GM19193 (cell line): ENCODE measurements around the gene POU2F2.

ENCODE experiments used
- POLR2A ChIP-seq: IDR thresholded peaks from 4 replicates; pipeline ENCODE4 v1.6.1; 2011; ENCODE audit not compliant: insufficient read depth, insufficient read length; ENCODE audit errors: extremely low read depth

The POU2F2 gene

DNA sequence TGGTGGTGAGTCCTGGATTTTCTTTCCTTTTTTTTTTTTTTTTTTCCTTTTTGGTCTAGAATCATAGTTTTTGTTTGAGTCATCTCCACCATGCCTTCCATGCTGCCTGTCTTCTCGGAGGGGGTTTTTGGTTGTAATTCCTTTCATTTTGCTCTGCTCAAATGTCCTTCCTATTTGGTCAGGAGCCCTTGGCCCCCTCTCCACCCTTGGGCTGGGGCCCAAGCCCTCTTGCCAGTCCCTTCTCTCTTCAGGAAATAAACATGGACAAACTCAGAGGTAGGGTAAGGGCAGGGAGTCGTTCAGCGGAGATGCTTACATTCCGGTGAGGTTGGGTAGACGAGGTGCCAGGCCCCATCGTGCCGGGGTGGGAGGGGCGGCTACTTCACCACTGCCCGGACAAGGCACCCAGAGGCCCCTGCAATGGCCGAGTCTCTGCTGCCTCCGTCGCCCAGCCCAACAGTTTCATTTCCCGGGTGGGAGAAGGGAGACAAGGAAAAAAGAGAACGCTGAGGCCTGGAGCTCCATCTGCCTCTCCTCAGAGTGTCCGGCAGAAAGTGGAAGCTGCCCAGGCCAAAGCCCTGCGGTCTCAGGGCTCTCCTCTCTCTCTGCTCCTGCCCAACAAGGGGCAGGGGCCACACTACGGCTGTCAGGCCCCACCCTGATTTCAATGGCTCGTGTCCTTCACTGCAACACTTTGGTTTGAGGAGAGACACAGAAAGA, 43.6 kb downstream of the POU2F2 start:
- TF ChIP-seq POLR2A = no peak

- TF ChIP-seq POLR2A = no peak
Measured at GRCh38 chr19:42086770-42087550, 45.3 kb downstream of the POU2F2 start.

GRCh38 chr19:42086188-42086736, 46.0 kb downstream of the POU2F2 start:
- TF ChIP-seq POLR2A = peak; percentile 11

GRCh38 chr19:42083537-42083936, 48.7 kb downstream of the POU2F2 start:
- no peak for TF ChIP-seq POLR2A

DNA sequence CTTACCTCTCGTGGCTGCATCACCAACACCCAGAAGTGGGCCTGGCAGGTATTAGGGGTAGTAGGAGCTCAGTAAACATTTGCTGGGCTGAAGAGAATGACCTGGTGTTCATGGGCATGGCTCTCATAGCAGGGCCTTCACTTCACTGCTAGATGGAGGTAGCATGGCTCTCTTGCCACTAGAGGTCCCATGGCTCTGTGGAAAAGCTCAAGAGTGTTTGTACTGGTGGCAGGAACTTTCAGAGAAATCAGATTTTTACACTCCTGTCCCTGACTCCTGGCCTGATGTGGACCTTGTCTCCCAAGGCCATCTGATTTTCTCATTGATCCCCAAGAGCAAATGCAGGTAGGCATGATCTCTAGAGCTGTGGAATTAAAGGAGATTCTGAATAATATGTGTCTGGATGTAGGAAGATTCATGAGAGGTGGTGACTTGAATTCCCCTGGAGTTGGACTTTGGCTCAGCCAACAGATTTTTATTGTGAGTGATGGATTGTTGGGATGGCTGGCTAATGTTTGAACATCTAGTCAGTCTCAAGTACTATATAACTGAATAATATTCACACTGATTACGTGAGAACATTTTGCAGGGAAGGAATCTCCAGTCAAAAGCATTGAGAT, 50.6 kb downstream of the POU2F2 start:
- no peak for TF ChIP-seq POLR2A

GRCh38 chr19:42080764-42081375, 51.4 kb downstream of the POU2F2 start:
- no peak for TF ChIP-seq POLR2A

- TF ChIP-seq POLR2A = no peak
Measured at GRCh38 chr19:42079886-42080763, 52.1 kb downstream of the POU2F2 start.

DNA sequence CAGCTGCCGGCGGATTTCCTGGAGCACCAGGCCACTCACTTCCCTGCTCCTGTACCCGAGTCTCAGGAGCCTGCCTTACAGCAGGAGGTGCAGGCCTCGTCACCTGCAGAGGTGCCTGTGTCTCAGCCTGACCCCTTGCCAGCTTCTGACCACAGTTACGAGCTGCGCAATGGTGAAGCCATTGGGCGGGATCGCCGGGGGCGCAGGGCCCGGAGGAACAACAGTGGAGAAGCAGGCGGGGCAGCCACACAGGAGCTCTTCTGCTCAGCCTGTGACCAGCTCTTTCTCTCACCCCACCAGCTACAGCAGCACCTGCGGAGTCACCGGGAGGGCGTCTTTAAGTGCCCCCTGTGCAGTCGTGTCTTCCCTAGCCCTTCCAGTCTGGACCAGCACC, 53.0 kb downstream of the POU2F2 start:
- no peak for TF ChIP-seq POLR2A

- no peak for TF ChIP-seq POLR2A
Measured at GRCh38 chr19:42078538-42079275, 53.5 kb downstream of the POU2F2 start.

- no peak for TF ChIP-seq POLR2A
Measured at GRCh38 chr19:42078058-42078457, 54.2 kb downstream of the POU2F2 start.

DNA sequence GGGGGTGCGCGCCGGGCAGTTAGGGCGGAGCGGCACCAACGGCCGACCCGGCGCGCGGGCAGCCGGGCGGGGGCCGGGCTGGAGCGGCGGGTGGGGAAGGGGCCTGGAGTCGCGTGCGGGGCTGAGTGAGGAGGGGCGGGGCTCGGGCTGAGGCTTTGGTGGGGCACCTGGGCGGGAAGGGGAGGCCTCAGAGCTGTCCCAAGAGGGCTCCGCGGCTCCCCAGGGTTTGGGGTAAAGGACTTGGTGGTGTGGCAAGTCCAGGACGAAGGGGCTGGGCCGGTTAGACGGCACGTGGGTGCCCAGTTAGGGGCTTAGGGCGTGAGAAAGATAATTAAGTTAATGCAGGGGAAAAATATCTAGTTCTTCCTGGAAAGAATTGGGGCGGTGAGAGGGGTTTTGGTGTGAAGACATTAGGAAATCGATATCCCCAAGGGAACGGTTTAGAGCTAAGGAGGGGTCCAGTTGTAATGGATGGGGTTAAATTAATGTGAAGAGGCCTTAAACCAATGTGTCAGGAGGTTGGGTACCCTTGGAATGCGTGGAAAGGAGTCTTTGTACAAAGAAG, 55.8 kb downstream of the POU2F2 start:
- TF ChIP-seq POLR2A = no peak

GRCh38 chr19:42075616-42076379, 56.4 kb downstream of the POU2F2 start, which contains the start of gene ZNF574:
ZNF574 (plus strand) TSS chr19:42076166; CDS start chr19:42078607, 2,441 bp downstream.
- TF ChIP-seq POLR2A = peak; percentile 92

DNA sequence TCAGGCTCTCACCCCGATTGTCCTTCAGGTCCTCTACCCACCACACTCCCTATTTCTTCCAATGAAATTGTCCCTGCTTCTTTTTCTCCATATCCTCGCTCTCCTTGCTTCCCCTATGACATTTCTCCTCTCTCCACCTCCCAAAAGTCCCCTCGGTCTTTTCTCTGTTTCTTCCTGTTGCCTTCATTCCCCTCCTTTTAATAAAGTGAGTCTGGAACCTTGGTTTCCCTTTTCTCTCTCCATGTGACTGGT, 57.0 kb downstream of the POU2F2 start:
- TF ChIP-seq POLR2A = no peak
